ACC112 (cell line): ENCODE data around the gene PHTF1.

Experiments used
- H2AFZ ChIP-seq: fragments of 200-600 bp; sonication (generic); one replicate; pipeline ENCODE4 v1.6.0; 2017; ENCODE audit warnings: antibody characterized with exemption, low read length; ENCODE audit not compliant: unreplicated experiment
- H3K27ac ChIP-seq: fragments of 200-600 bp; sonication (generic); 2 replicates; pipeline ENCODE4 v1.5.1; 2014; ENCODE audit warnings: low read depth, mild to moderate bottlenecking, antibody characterized with exemption, low read length, moderate library complexity
- H3K27me3 ChIP-seq: fragments of 200-600 bp; sonication (generic); 2 replicates; pipeline ENCODE4 v1.6.1; 2014; ENCODE audit warnings: mild to moderate bottlenecking, antibody characterized with exemption, low read length, moderate library complexity, mixed read lengths; ENCODE audit not compliant: insufficient read depth
- H3K36me3 ChIP-seq: fragments of 200-600 bp; sonication (generic); 2 replicates; pipeline ENCODE4 v1.6.1; 2016; ENCODE audit warnings: mild to moderate bottlenecking, antibody characterized with exemption, low read length, moderate library complexity, mixed read lengths; ENCODE audit not compliant: insufficient read depth
- H3K4me1 ChIP-seq: fragments of 200-600 bp; sonication (generic); one replicate; pipeline ENCODE4 v1.6.1; 2016; ENCODE audit warnings: low read length, mixed read lengths; ENCODE audit not compliant: insufficient read depth, unreplicated experiment, control insufficient read depth
- H3K4me3 ChIP-seq: fragments of 200-600 bp; sonication (generic); 2 replicates; pipeline ENCODE4 v1.5.1; 2014; ENCODE audit warnings: mild to moderate bottlenecking, low read depth, low read length
- H3K79me2 ChIP-seq: fragments of 200-600 bp; sonication (generic); one replicate; pipeline ENCODE4 v1.6.0; 2016; ENCODE audit warnings: low read length; ENCODE audit not compliant: control insufficient read depth, unreplicated experiment, insufficient read depth

The PHTF1 gene

GRCh38 chr1:113666126-113666525 lies 93.2 kb downstream of the PHTF1 start:
- Histone ChIP-seq H3K4me3 (no peak overlapping the region), H3K79me2 (no peaks in the 10 kb centered on the region), H3K27ac (no peak overlapping the region), H3K36me3 (peaks cover 3% of the 10 kb centered on the region; the same call in 1 of the 2 replicates), H2AFZ (no peak overlapping the region), H3K27me3 (no peaks in the 10 kb centered on the region), H3K4me1 (peaks cover 25% of the 10 kb centered on the region)

DNA sequence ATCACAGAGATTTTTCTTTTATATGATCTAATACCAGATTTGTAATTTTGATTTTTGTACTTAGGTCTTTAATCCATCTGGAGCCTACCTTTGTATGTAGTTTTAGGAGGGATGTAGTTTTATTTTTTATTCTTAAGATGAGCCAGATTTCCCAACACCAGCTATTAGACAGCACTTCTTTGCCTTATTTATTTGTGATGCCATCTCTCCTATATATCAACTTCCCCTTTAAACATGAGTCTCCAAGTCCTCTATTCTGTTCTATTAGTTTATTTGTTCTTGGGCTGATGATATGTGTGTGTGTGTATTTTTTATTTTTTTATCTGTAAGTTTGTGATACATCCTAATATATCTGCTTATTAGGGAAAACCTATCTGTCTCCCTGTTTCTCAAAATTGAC lies 94.2 kb downstream of the PHTF1 start:
- Histone ChIP-seq H3K27me3 (no peaks in the 10 kb centered on the region), H3K4me3 (no peak overlapping the region), H3K4me1 (peaks cover 25% of the 10 kb centered on the region), H3K27ac (no peak overlapping the region), H3K79me2 (no peaks in the 10 kb centered on the region), H2AFZ (no peak overlapping the region), H3K36me3 (peaks cover 3% of the 10 kb centered on the region; the same call in 1 of the 2 replicates)

DNA sequence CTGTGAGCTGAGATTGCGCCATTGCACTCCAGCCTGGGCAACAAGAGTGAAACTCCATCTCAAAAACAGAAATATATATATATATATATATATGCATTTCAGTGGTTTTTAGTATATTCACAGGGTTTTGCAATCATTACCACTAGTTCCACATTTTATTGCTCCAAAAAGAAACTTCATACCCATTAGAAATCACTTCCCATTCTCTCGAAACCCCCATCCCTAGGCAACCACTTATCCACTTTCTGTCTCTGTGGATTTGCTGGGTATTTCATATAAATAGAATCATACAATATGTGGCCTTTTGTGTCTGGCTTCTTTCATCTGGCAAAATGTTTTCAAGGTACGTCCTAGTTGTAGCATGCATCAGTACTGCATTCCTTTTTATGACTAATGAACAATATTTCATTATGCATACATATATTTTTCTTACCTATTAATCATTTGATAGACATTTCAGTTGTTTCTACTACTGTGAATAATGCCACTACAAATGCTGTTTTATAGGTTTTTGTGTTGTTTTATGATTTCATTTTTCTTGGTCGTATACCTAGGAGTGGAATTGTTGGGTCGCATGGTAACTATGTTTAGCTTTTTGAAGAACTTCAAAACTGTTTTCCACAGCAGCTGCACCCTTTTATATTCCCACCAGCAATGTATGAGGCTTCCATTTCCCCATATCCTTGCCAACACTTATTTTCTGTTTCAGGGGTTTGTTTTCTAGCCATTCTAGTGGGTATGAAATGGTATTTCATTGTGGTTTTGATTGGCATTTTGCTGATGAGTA lies 95.9 kb downstream of the PHTF1 start:
- Histone ChIP-seq H3K4me1 (peaks cover 25% of the 10 kb centered on the region), H3K36me3 (peaks cover 3% of the 10 kb centered on the region; the same call in 1 of the 2 replicates), H3K4me3 (peak overlapping the region; percentile 47; the same call in 1 of the 2 replicates), H3K79me2 (no peaks in the 10 kb centered on the region), H2AFZ (no peak overlapping the region), H3K27ac (peak overlapping the region; percentile 71), H3K27me3 (no peaks in the 10 kb centered on the region)

DNA sequence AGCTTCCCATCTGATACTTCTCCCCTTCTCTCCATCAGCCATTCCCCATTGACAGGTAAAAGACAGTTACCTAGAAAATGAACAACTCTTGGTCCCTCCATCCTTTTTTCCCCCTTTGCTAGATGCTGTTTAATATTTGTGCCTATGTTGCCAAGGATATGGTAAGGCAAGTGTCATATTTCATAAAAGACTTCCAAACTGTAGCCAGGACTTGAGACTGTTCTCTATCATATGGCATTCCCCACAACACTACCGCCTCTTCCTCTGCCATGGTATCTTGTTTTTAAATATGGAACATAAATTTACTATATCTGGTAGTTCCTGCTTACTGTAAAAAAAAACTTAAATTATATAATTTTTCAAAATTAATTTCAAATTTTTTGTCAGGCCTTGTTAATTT lies 97.2 kb downstream of the PHTF1 start:
- H3K36me3 ChIP-seq = peaks cover 3% of the 10 kb centered on the region; the same call in 1 of the 2 replicates
- H3K27ac ChIP-seq = no peak overlapping the region
- H3K4me1 ChIP-seq = peaks cover 25% of the 10 kb centered on the region
- H3K4me3 ChIP-seq = no peak overlapping the region
- no peaks in the 10 kb centered on the region for H3K27me3 ChIP-seq
- no peaks in the 10 kb centered on the region for H3K79me2 ChIP-seq
- no peak overlapping the region for H2AFZ ChIP-seq

DNA sequence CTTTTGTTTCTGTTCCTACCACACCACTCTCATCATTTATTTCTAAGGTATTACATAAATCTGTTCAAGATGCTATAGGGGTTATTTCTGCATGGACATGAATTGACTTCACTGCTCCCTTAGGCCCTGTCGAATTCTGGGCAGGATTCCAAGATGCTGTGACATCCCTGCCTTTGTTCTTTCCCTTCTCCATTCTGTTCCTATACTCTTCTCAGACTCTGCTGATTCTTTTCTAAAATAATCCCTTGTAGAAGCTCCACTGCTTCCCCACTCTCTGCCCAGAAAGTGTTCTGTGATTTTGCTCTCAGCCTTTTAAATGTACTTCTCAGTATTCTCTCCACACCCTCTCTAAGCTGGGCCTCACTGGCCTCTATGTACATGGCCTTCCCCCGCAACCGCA lies 99.2 kb downstream of the PHTF1 start:
- Histone ChIP-seq H3K4me3 (no peak overlapping the region), H3K79me2 (no peaks in the 10 kb centered on the region), H3K27me3 (no peaks in the 10 kb centered on the region), H2AFZ (no peak overlapping the region), H3K27ac (no peak overlapping the region), H3K4me1 (peaks cover 25% of the 10 kb centered on the region), H3K36me3 (no peaks in the 10 kb centered on the region)

DNA sequence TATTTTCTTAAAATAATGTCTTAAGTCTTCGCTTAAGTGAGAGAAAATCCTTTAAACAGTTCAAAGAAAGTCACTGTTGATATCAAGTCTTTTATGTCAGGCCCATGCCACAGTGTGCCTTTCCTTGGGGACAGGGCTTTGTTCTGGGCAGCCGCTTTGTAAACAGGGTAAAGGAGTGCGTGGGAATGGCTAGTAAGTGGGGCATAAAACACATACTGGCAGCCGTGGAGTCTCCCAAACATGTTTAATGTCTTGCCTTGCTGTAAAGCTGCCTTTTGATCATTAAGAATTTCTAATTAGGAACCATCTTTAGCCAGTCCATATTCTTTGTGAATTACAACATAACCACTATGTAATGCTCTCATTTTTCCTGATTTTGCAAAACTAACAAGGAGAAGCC lies 99.7 kb downstream of the PHTF1 start:
- H3K27ac ChIP-seq = no peak overlapping the region
- H3K36me3 ChIP-seq = no peaks in the 10 kb centered on the region
- H3K27me3 ChIP-seq = no peaks in the 10 kb centered on the region
- no peak overlapping the region for H3K4me3 ChIP-seq
- H3K79me2 ChIP-seq = no peaks in the 10 kb centered on the region
- H2AFZ ChIP-seq = no peak overlapping the region
- H3K4me1 ChIP-seq = peaks cover 23% of the 10 kb centered on the region

DNA sequence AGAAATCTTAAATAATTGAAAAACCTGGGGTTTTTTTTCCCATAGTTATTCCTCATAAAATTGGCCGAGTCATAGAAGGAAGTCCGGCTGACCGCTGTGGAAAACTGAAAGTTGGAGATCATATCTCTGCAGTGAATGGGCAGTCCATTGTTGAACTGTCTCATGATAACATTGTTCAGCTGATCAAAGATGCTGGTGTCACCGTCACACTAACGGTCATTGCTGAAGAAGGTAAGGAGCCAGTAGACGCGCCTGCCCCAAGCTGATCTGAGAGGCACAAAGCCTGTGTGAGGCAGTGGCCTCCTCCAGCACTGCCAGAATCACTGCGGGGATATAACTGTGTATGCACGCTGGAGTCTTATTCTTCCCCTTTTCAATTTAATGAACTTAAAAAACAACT lies 100.3 kb downstream of the PHTF1 start:
- Histone ChIP-seq H3K36me3 (no peaks in the 10 kb centered on the region), H3K4me3 (no peak overlapping the region), H3K27me3 (no peaks in the 10 kb centered on the region), H3K27ac (no peak overlapping the region), H3K4me1 (peaks cover 18% of the 10 kb centered on the region), H3K79me2 (no peaks in the 10 kb centered on the region), H2AFZ (no peak overlapping the region)

DNA sequence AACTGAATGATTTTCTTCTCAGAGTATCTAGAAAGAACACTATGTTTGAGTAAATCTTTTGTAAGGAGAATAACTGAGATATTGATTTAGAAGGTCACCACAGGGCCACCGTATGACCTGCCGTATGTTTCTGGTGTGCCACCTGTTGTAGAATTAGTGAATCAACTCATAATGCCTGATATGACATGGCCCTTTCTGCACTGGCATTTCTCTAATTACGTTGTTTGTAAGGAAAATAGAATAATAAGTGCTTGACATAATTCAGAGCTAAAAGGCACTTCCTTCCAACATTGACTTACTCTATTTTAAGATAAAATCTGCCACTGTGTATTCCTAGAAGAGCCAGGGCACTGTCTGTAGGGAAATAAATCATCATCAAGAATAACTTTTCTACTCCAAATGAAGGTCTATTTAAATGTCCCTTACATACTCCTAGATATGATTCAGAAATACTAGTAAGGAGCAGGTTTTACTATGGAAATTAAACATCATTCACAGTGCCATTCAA lies 101.7 kb downstream of the PHTF1 start:
- H2AFZ ChIP-seq = no peak overlapping the region
- H3K27me3 ChIP-seq = no peaks in the 10 kb centered on the region
- no peak overlapping the region for H3K27ac ChIP-seq
- peaks cover 10% of the 10 kb centered on the region for H3K4me1 ChIP-seq
- H3K36me3 ChIP-seq = no peaks in the 10 kb centered on the region
- no peaks in the 10 kb centered on the region for H3K79me2 ChIP-seq
- no peak overlapping the region for H3K4me3 ChIP-seq

GRCh38 chr1:113657126-113657525 lies 102.2 kb downstream of the PHTF1 start:
- no peak overlapping the region for H3K27ac ChIP-seq
- no peaks in the 10 kb centered on the region for H3K36me3 ChIP-seq
- H3K27me3 ChIP-seq = no peaks in the 10 kb centered on the region
- no peak overlapping the region for H2AFZ ChIP-seq
- H3K4me3 ChIP-seq = no peak overlapping the region
- H3K4me1 ChIP-seq = peaks cover 8% of the 10 kb centered on the region
- H3K79me2 ChIP-seq = no peaks in the 10 kb centered on the region

- H2AFZ ChIP-seq = no peak overlapping the region
- no peaks in the 10 kb centered on the region for H3K79me2 ChIP-seq
- H3K27ac ChIP-seq = no peak overlapping the region
- H3K36me3 ChIP-seq = no peaks in the 10 kb centered on the region
- H3K27me3 ChIP-seq = no peaks in the 10 kb centered on the region
- no peak overlapping the region for H3K4me3 ChIP-seq
- H3K4me1 ChIP-seq = peaks cover 4% of the 10 kb centered on the region
Measured at GRCh38 chr1:113654883-113655282, 104.4 kb downstream of the PHTF1 start.

GRCh38 chr1:113653741-113654140 lies 105.5 kb downstream of the PHTF1 start:
- H3K27me3 ChIP-seq = no peaks in the 10 kb centered on the region
- H3K4me3 ChIP-seq = no peak overlapping the region
- no peaks in the 10 kb centered on the region for H3K79me2 ChIP-seq
- H3K36me3 ChIP-seq = 0 out of 2 replicates have a peak, but pooled peaks cover under 1% of the 10 kb centered on the region
- no peak overlapping the region for H2AFZ ChIP-seq
- peaks cover 4% of the 10 kb centered on the region for H3K4me1 ChIP-seq
- no peak overlapping the region for H3K27ac ChIP-seq
